Kidney (tissue), 14 donors: ENCODE measurements around the gene PRSS27. TPM values are rescaled to one million over a fixed set of nuclear protein-coding genes. Genes with fewer than 3 reads are reported as not detected.

ENCODE experiments used
- DNase-seq, 5 donors: peaks; one replicate each; pipeline ENCODE4 v3.0.0-alpha.2; 2013 to 2020
- FAIRE-seq: peaks from 2 replicates; lab custom pipeline; 2012; peaks lifted over from hg19 to GRCh38; lab: Jason Lieb, UNC
- H3K27ac ChIP-seq, 2 donors: one replicate each; pipeline ENCODE4 v1.7.0; 2013; ENCODE audit warnings: low read depth in 2 of 2, low read length in 2 of 2, inconsistent platforms in 1 of 2
- H3K27me3 ChIP-seq: one replicate; pipeline ENCODE4 v1.7.1; 2013; ENCODE audit warnings: low read length, inconsistent platforms; ENCODE audit not compliant: control insufficient read depth, insufficient read depth
- H3K36me3 ChIP-seq, 3 donors: one replicate each; pipeline versions ENCODE4 v1.7.0 to v1.7.1; 2013; ENCODE audit warnings: low read length in 3 of 3, control low read depth in 1 of 3, inconsistent platforms in 1 of 3; ENCODE audit not compliant: insufficient read depth in 3 of 3, control insufficient read depth in 2 of 3
- H3K4me1 ChIP-seq, 3 donors: one replicate each; pipeline versions ENCODE4 v1.7.0 to v1.7.1; 2013; ENCODE audit warnings: low read length in 3 of 3, inconsistent platforms in 1 of 3, low read depth in 1 of 3; ENCODE audit not compliant: control insufficient read depth in 2 of 3, insufficient read depth in 2 of 3
- H3K4me3 ChIP-seq, 3 donors: one replicate each; pipeline versions ENCODE4 v1.7.0 to v1.8.1; 2013; ENCODE audit warnings: low read length in 3 of 3, control low read depth in 1 of 3, inconsistent platforms in 1 of 3
- H3K9ac ChIP-seq, 3 donors: one replicate each; pipeline versions ENCODE4 v1.7.0 to v1.7.1; 2013; ENCODE audit warnings: low read length in 3 of 3, control low read depth in 1 of 3, inconsistent platforms in 1 of 3
- H3K9me3 ChIP-seq, 3 donors: one replicate each; pipeline versions ENCODE4 v1.7.0 to v1.7.1; 2013; ENCODE audit warnings: low read length in 3 of 3, control low read depth in 1 of 3, inconsistent platforms in 1 of 3; ENCODE audit not compliant: control insufficient read depth in 2 of 3, insufficient read depth in 1 of 3
- intact Hi-C: fragments of 100-400 bp; cut with DNase I; formaldehyde crosslinking; loops from one replicate; pipeline ENCODE4 v1.11.1; 2022
- polyA plus RNA-seq: library from polyadenylated mRNA; stranded (reverse); fragments of 350-450 nt; fragmentation: Illumina TruSeq; extraction: RNeasy Lipid Tissue Mini Kit (QIAGEN cat#74804); gene quantifications from one replicate; pipeline ENCODE4 v1.2.3, GENCODE V29; 2014; ENCODE audit warnings: low read depth, low replicate concordance; ENCODE audit not compliant: insufficient read depth
- total RNA-seq: library from RNA; stranded (reverse); fragmentation: NEBNext Ultra II Directional; extraction: Animal tissue kit (Norgen Biotek cat#: 25700); gene quantifications from one replicate; pipeline ENCODE4 v1.2.1, GENCODE V29; 2021
- TF ChIP-seq, protein P1 (sequence below): IDR thresholded peaks from 3 replicates; pipeline ENCODE4 v1.5.1; 2012; ENCODE audit warnings: mild to moderate bottlenecking, moderate library complexity, borderline replicate concordance; ENCODE audit not compliant: insufficient read depth; ENCODE audit errors: extremely low read depth
- donor health status: control.
- donor health status: control.
- donor health status: control.
- donor health status: control.
- donor health status: control.
- donor health status: DM: yes; HTN: yes; CAD: no.
- donor health status: Normal renal cell carcinoma (clear cell type).

Gene PRSS27
- total and polyA plus RNA-seq, 2 donors from 2014 or later: 0.41 to 2.1 TPM

DNA sequence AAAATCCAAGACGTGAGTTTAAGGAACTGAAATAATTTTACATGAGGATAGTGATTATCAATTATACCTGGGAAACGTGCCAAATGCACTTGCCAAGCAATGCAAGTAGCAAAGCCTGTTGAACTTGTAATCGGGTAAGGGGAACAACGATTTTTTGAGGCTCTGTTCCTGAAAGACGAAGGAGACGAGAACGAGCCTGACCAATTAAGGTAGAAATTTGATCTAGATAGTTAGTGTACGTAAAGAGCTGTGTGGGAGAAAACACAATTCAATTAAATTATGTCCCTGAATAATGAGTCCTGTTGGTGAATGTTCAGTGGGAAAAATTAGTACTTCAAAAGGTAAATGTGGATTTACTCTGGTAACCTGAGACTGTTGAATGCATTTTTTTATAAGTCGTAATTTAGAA is 55.4 kb downstream of the PRSS27 start:
- no peak for FAIRE-seq

DNA sequence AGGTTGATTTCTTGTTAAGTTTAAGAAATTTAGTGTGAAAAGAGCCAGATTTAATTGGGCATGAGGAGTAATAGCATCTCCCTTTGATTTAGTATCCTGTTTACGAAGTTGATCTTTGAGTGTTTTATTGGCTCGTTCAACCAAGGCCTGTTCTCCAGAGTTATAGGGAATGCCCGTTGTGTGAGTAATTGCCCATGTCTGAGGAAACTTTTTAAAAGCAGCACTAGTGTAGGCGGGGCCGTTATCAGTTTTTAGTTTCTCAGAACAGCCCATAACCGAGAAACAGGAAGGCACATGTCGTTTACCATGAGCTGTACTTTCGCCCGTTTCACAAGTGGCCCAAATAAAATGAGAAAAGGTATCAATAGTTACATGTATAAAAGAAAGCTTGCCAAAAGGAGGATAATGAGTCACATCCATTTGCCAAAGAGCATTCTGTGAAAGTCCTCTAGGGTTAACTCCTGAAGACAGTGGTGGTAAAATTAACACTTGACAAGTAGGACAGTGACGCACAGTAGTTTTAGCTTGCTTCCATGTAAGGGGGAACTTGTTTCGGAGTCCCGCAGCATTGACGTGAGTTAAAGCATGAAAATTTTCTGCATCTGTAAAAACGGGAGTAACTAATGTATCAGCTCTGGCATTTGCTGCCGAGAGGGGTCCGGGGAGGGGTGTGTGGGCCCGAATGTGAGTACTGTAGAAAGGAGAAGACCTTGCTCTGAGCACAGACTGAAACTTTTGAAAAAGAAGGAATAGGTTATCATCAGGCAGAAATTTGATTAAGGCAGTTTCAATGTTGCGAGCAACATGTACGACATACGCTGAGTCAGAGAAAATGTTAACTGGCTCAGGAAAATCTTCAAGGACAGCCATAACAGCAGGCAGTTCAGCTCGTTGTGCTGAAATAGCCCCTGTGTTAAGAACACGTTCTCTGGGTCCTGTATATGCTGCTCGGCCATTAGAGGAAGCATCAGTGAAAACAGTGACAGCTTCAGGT is 56.2 kb downstream of the PRSS27 start:
- Histone ChIP-seq H3K4me1 (peaks cover 0 to 2% (median 0%) of the 10 kb centered on the region in 3 donors), H3K9ac (no peak overlapping the region), H3K27me3 (no peaks in the 10 kb centered on the region), H3K27ac (peak overlapping the region in 1 of 2 donors; percentile 65), H3K9me3 (no peaks in the 10 kb centered on the region), H3K36me3 (peaks cover 0 to 3% (median 0%) of the 10 kb centered on the region in 3 donors), H3K4me3 (no peak overlapping the region)
- TF ChIP-seq, protein P1, sequence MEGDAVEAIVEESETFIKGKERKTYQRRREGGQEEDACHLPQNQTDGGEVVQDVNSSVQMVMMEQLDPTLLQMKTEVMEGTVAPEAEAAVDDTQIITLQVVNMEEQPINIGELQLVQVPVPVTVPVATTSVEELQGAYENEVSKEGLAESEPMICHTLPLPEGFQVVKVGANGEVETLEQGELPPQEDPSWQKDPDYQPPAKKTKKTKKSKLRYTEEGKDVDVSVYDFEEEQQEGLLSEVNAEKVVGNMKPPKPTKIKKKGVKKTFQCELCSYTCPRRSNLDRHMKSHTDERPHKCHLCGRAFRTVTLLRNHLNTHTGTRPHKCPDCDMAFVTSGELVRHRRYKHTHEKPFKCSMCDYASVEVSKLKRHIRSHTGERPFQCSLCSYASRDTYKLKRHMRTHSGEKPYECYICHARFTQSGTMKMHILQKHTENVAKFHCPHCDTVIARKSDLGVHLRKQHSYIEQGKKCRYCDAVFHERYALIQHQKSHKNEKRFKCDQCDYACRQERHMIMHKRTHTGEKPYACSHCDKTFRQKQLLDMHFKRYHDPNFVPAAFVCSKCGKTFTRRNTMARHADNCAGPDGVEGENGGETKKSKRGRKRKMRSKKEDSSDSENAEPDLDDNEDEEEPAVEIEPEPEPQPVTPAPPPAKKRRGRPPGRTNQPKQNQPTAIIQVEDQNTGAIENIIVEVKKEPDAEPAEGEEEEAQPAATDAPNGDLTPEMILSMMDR: no peak
- DNase-seq: peak in 2 of 5 donors; percentile 86 to 87
- FAIRE-seq: no peak
- intact Hi-C loops: no loop called here

More for the DNA sequence above, 55.4 kb downstream of the PRSS27 start:
- Histone ChIP-seq H3K27ac (no peak overlapping the region), H3K27me3 (no peaks in the 10 kb centered on the region), H3K9me3 (no peaks in the 10 kb centered on the region), H3K36me3 (peaks cover 0 to 3% (median 0%) of the 10 kb centered on the region in 3 donors), H3K4me1 (peaks cover 0 to 2% (median 0%) of the 10 kb centered on the region in 3 donors), H3K4me3 (no peak overlapping the region), H3K9ac (no peak overlapping the region)
- TF ChIP-seq, protein P1: no peak
- intact Hi-C loops: no loop called here
- DNase-seq: peak in 2 of 5 donors; percentile 52 to 65

Other genes starting within 250 kb of the PRSS27 start
- gene NTN3, start 248.9 kb downstream of the PRSS27 start, total RNA-seq: 0.28 TPM
- gene NTN3, start 248.9 kb downstream of the PRSS27 start, polyA plus RNA-seq: not detected
- gene TBC1D24, start 245.1 kb downstream of the PRSS27 start, total RNA-seq: 25.7 TPM
- 23.9 TPM for gene TBC1D24, start 245.1 kb downstream of the PRSS27 start, polyA plus RNA-seq
- 303 TPM for gene ATP6V0C, start 206.3 kb downstream of the PRSS27 start, total RNA-seq
- gene ATP6V0C, start 206.3 kb downstream of the PRSS27 start, polyA plus RNA-seq: 520 TPM
- gene AMDHD2, start 199.9 kb downstream of the PRSS27 start, total RNA-seq: 52.1 TPM
- 51.8 TPM for gene AMDHD2, start 199.9 kb downstream of the PRSS27 start, polyA plus RNA-seq
- gene CEMP1, start 188.8 kb downstream of the PRSS27 start, total RNA-seq: 0.54 TPM
- gene CEMP1, start 188.8 kb downstream of the PRSS27 start, polyA plus RNA-seq: not detected
- 52.3 TPM for gene PDPK1, start 182.2 kb downstream of the PRSS27 start, total RNA-seq
- 14.3 TPM for gene PDPK1, start 182.2 kb downstream of the PRSS27 start, polyA plus RNA-seq
- 19.9 TPM for gene KCTD5, start 37.7 kb downstream of the PRSS27 start, total RNA-seq
- gene KCTD5, start 37.7 kb downstream of the PRSS27 start, polyA plus RNA-seq: 12.8 TPM
- gene SRRM2, start 32.4 kb upstream of the PRSS27 start, total RNA-seq: 621 TPM
- 386 TPM for gene SRRM2, start 32.4 kb upstream of the PRSS27 start, polyA plus RNA-seq
- 226 TPM for gene ELOB, start 57.1 kb upstream of the PRSS27 start, total RNA-seq
- gene ELOB, start 57.1 kb upstream of the PRSS27 start, polyA plus RNA-seq: 836 TPM
- not detected for gene PRSS33, start 67.3 kb upstream of the PRSS27 start, total RNA-seq
- gene PRSS33, start 67.3 kb upstream of the PRSS27 start, polyA plus RNA-seq: not detected
- gene PRSS41, start 78.2 kb upstream of the PRSS27 start, total RNA-seq: not detected
- gene PRSS41, start 78.2 kb upstream of the PRSS27 start, polyA plus RNA-seq: not detected
- gene PRSS21, start 97.0 kb upstream of the PRSS27 start, total RNA-seq: 0.54 TPM
- not detected for gene PRSS21, start 97.0 kb upstream of the PRSS27 start, polyA plus RNA-seq
- 0.98 TPM for gene ZG16B, start 110.1 kb upstream of the PRSS27 start, total RNA-seq
- gene ZG16B, start 110.1 kb upstream of the PRSS27 start, polyA plus RNA-seq: 0.69 TPM
- 30.8 TPM for gene PRSS22, start 137.9 kb upstream of the PRSS27 start, total RNA-seq
- gene PRSS22, start 137.9 kb upstream of the PRSS27 start, polyA plus RNA-seq: 11.0 TPM
- 31.3 TPM for gene FLYWCH2, start 163.0 kb upstream of the PRSS27 start, total RNA-seq
- gene FLYWCH2, start 163.0 kb upstream of the PRSS27 start, polyA plus RNA-seq: 52.5 TPM
- 36.8 TPM for gene FLYWCH1, start 191.7 kb upstream of the PRSS27 start, total RNA-seq
- 24.5 TPM for gene FLYWCH1, start 191.7 kb upstream of the PRSS27 start, polyA plus RNA-seq
- not detected for gene KREMEN2, start 244.1 kb upstream of the PRSS27 start, total RNA-seq
- gene KREMEN2, start 244.1 kb upstream of the PRSS27 start, polyA plus RNA-seq: not detected
- gene PAQR4, start 249.1 kb upstream of the PRSS27 start, total RNA-seq: 5.9 TPM
- 3.5 TPM for gene PAQR4, start 249.1 kb upstream of the PRSS27 start, polyA plus RNA-seq